IMR-90 (cell line): Measurements from ENCODE around the gene LTB4R2. TPM values are rescaled to one million over a fixed set of nuclear protein-coding genes. Genes with fewer than 3 reads are reported as not detected.
"Not testable (repeated sequence)": the region's sequence is repeated elsewhere in the genome, so short reads cannot be mapped to it uniquely, and the experiment has no call there.

Experiments
- ATAC-seq: fragments of 200-7000 bp; cut with Tn5 transposase; 2 replicates; pipeline ENCODE4 v1.9.1; 2020; ENCODE audit warnings: low read depth, mild to moderate bottlenecking, moderate library complexity
- BruUV-seq: library from RNA; stranded (reverse); fragments of 400-500 nt; replicated peaks from 2 replicates; lab custom pipeline; 2021; lab: Mats Ljungman, UMichigan
- CTCF ChIA-PET: fragments of 300-600 bp; formaldehyde crosslinking; extraction: SDS; loops from one replicate; lab custom pipeline; 2021; ENCODE audit warnings: antibody characterized with exemption; lab: Yijun Ruan, JAX
- POLR2A ChIA-PET: fragments of 300-600 bp; sonication (Branson Sonifier 250); formaldehyde crosslinking; loops from one replicate; lab custom pipeline; 2022; ENCODE audit warnings: antibody characterized with exemption; ENCODE audit not compliant: unreplicated experiment; lab: Charles Lee
- DNase-seq: peaks from one replicate; pipeline ENCODE4 v3.0.0; 2013
- H2AFZ ChIP-seq: replicated peaks from 2 replicates; pipeline ENCODE3; 2013; ENCODE audit warnings: low read length, mild to moderate bottlenecking; ENCODE audit not compliant: poor library complexity
- H2AK5ac ChIP-seq: 2 replicates; pipeline ENCODE4 v1.6.1; 2013; ENCODE audit warnings: low read depth, low read length, inconsistent platforms
- H2AK9ac ChIP-seq: replicated peaks from 2 replicates; pipeline ENCODE3; 2013; ENCODE audit warnings: mild to moderate bottlenecking, low read depth, low read length, moderate library complexity; ENCODE audit not compliant: poor library complexity
- H2BK120ac ChIP-seq: 2 replicates; pipeline ENCODE4 v1.6.1; 2013; ENCODE audit warnings: low read depth, low read length, inconsistent platforms
- H2BK15ac ChIP-seq: 3 replicates; pipeline ENCODE4 v1.6.1; 2013; ENCODE audit warnings: low read depth, low read length, inconsistent platforms
- H2BK20ac ChIP-seq: 2 replicates; pipeline ENCODE4 v1.6.1; 2013; ENCODE audit warnings: low read depth, mild to moderate bottlenecking, inconsistent platforms, low read length, moderate library complexity
- H2BK5ac ChIP-seq: 2 replicates; pipeline ENCODE4 v1.6.1; 2013; ENCODE audit warnings: mild to moderate bottlenecking, low read depth, low read length, inconsistent platforms; ENCODE audit not compliant: poor library complexity, severe bottlenecking
- H3K14ac ChIP-seq: replicated peaks from 2 replicates; pipeline ENCODE4 v1.6.1; 2013; ENCODE audit warnings: low read depth, low read length, inconsistent platforms
- H3K18ac ChIP-seq: 2 replicates; pipeline ENCODE4 v1.6.1; 2013; ENCODE audit warnings: low read depth, low read length, control low read depth
- H3K23ac ChIP-seq: 2 replicates; pipeline ENCODE4 v1.6.1; 2013; ENCODE audit warnings: low read depth, low read length, inconsistent platforms
- H3K27ac ChIP-seq: 2 replicates; pipeline ENCODE4 v1.5.1; 2013; ENCODE audit warnings: mild to moderate bottlenecking, control low read depth, low read length; ENCODE audit not compliant: insufficient read depth
- H3K27me3 ChIP-seq: 2 replicates; pipeline ENCODE4 v1.6.1; 2013; ENCODE audit warnings: low read length; ENCODE audit not compliant: control insufficient read depth, insufficient read depth
- H3K36me3 ChIP-seq: 2 replicates; pipeline ENCODE4 v1.6.1; 2013; ENCODE audit warnings: low read length, mixed read lengths; ENCODE audit not compliant: control insufficient read depth, insufficient read depth
- H3K4ac ChIP-seq: 2 replicates; pipeline ENCODE4 v1.6.1; 2013; ENCODE audit warnings: low read depth, low read length, inconsistent platforms
- H3K4me1 ChIP-seq: 2 replicates; pipeline ENCODE4 v1.6.1; 2013; ENCODE audit warnings: low read length, mixed read lengths; ENCODE audit not compliant: control insufficient read depth, insufficient read depth
- H3K4me2 ChIP-seq: 2 replicates; pipeline ENCODE4 v1.6.1; 2013; ENCODE audit warnings: low read depth, mild to moderate bottlenecking, control low read depth, low read length, moderate library complexity
- H3K4me3 ChIP-seq: 2 replicates; pipeline ENCODE4 v1.5.1; 2013; ENCODE audit warnings: low read depth, mild to moderate bottlenecking, control low read depth, low read length, moderate library complexity; ENCODE audit not compliant: insufficient read depth
- H3K56ac ChIP-seq: 2 replicates; pipeline ENCODE4 v1.6.1; 2013; ENCODE audit warnings: low read length, inconsistent platforms; ENCODE audit not compliant: insufficient read depth; ENCODE audit errors: extremely low read depth
- H3K79me1 ChIP-seq, 2 experiments: 2 replicates each; pipeline ENCODE4 v1.6.1; 2013; ENCODE audit warnings: low read length in 2 of 2, inconsistent platforms in 1 of 2, low read depth in 1 of 2
- H3K9ac ChIP-seq: 2 replicates; pipeline ENCODE4 v1.6.1; 2013; ENCODE audit warnings: low read depth, low read length, control low read depth
- H3K9me1 ChIP-seq: 2 replicates; pipeline ENCODE4 v1.6.1; 2013; ENCODE audit warnings: low read length, inconsistent platforms; ENCODE audit not compliant: insufficient read depth
- H3K9me3 ChIP-seq: 2 replicates; pipeline ENCODE4 v1.6.1; 2013; ENCODE audit warnings: low read length; ENCODE audit not compliant: control insufficient read depth, insufficient read depth
- H4K20me1 ChIP-seq: 2 replicates; pipeline ENCODE4 v1.6.1; 2013; ENCODE audit warnings: low read length, inconsistent platforms; ENCODE audit not compliant: insufficient read depth
- H4K5ac ChIP-seq: 2 replicates; pipeline ENCODE4 v1.6.1; 2013; ENCODE audit warnings: mild to moderate bottlenecking, low read depth, low read length, control low read depth
- H4K8ac ChIP-seq, 2 experiments: 2 replicates each; pipeline ENCODE4 v1.6.1; 2013; ENCODE audit warnings: low read depth in 2 of 2, low read length in 2 of 2, control low read depth in 1 of 2, inconsistent platforms in 1 of 2
- H4K91ac ChIP-seq: 2 replicates; pipeline ENCODE4 v1.6.1; 2013; ENCODE audit warnings: low read depth, low read length, inconsistent platforms; ENCODE audit not compliant: insufficient read depth
- CEBPB ChIP-seq: IDR thresholded peaks from 2 replicates; pipeline ENCODE4 v1.6.1; 2012; ENCODE audit warnings: low read depth, low read length, improper control_type of control experiment
- FOS ChIP-seq: fragments of 150-350 bp; IDR thresholded peaks from 2 replicates; pipeline ENCODE4 v1.6.1; 2016; ENCODE audit warnings: low read depth, low read length
- MXI1 ChIP-seq: IDR thresholded peaks from 2 replicates; pipeline ENCODE4 v1.6.1; 2012; ENCODE audit warnings: low read depth, mild to moderate bottlenecking, low read length, moderate library complexity, borderline replicate concordance
- POLR2A ChIP-seq: IDR thresholded peaks from 2 replicates; pipeline ENCODE4 v1.6.1; 2012; ENCODE audit warnings: mild to moderate bottlenecking, low read depth, low read length
- RCOR1 ChIP-seq: IDR thresholded peaks from 2 replicates; pipeline ENCODE4 v1.6.1; 2012; ENCODE audit warnings: mild to moderate bottlenecking, low read length, improper control_type of control experiment; ENCODE audit not compliant: insufficient replicate concordance
- WGBS, 2 experiments: methylation state at CpG; one replicate each; pipeline versions ENCODE4 v1.1.5 to v1.1.7; 2013; ENCODE audit warnings: missing lambda C conversion rate in 2 of 2; ENCODE audit not compliant: insufficient read length in 1 of 2; ENCODE audit errors: extremely low coverage in 2 of 2; 5-methylcytosine and 5-hydroxymethylcytosine counted together
- dilution Hi-C: fragments of 300-500 bp; cut with HindIII; formaldehyde crosslinking; loops from one replicate; pipeline ENCODE4 v1.14.3; 2018; ENCODE audit warnings: low sequenced_read_pairs; ENCODE audit not compliant: unreplicated experiment
- in situ Hi-C: fragments of 300-500 bp; cut with MboI; formaldehyde crosslinking; loops from 3 replicates; pipeline ENCODE4 v1.14.3; 2019; ENCODE audit warnings: low sequenced_read_pairs, inconsistent platforms, mixed read lengths
- intact Hi-C: fragments of 100-400 bp; cut with micrococcal nuclease; formaldehyde crosslinking; loops from 2 replicates; pipeline ENCODE4 v1.10.0; 2022
- polyA plus RNA-seq, 3 experiments: library from polyadenylated mRNA; depleted of rRNA; stranded (reverse); fragments of >200 nt; gene quantifications; 2 replicates each; pipeline ENCODE4 v1.2.3, GENCODE V29; 2012; ENCODE audit warnings: low replicate concordance in 1 of 3
- total RNA-seq: library from RNA; depleted of rRNA; stranded (reverse); fragments of >200 nt; gene quantifications from 2 replicates; pipeline ENCODE4 v1.2.3, GENCODE V29; 2012

Gene LTB4R2
- total and polyA plus RNA-seq, 2 of the 4 experiments (the other 2 are of a cell fraction): 0.72 to 1.7 TPM

GRCh38 chr14:24353559-24354481 lies 43.9 kb downstream of the LTB4R2 start:
- TF ChIP-seq MXI1 (no peak), FOS (peak; percentile 46; the same call in 1 of the 2 replicates), RCOR1 (no peak), POLR2A (no peak), CEBPB (peak; percentile 97)
- Histone ChIP-seq H3K4me2 (peak overlapping the region; percentile 18; the same call in 1 of the 2 replicates), H3K36me3 (no peaks in the 10 kb centered on the region), H2BK20ac (peak overlapping the region; percentile 64; the same call in 1 of the 2 replicates), H3K27ac (no peak overlapping the region), H3K18ac (peak overlapping the region; percentile 77), H2AK9ac (no peak overlapping the region), H3K4ac (peak overlapping the region; percentile 40; the same call in 1 of the 2 replicates), H3K23ac (no peak overlapping the region), H4K5ac (no peak overlapping the region), H3K79me1 (no peaks in the 10 kb centered on the region), H2BK15ac (0 out of 3 replicates have a peak overlapping the region, but pooled peaks have one; percentile 20), H3K27me3 (peaks cover 12% of the 10 kb centered on the region), H2AFZ (no peak overlapping the region), H2BK5ac (peak overlapping the region; percentile 5), H3K56ac (no peak overlapping the region), H2AK5ac (peak overlapping the region; percentile 49), H3K4me1 (peaks cover 9% of the 10 kb centered on the region), H4K8ac (no peak overlapping the region), H4K20me1 (no peaks in the 10 kb centered on the region), H2BK120ac (0 out of 2 replicates have a peak overlapping the region, but pooled peaks have one; percentile 60), H3K14ac (no peak overlapping the region), H3K4me3 (no peak overlapping the region), H4K91ac (peak overlapping the region; percentile 14; the same call in 1 of the 2 replicates), H3K9me3 (no peaks in the 10 kb centered on the region), H3K9me1 (peaks cover 3% of the 10 kb centered on the region; the same call in 1 of the 2 replicates), H3K9ac (no peak overlapping the region)
- BruUV-seq: no TSS peak
- dilution Hi-C loops: no loop called here
- ChIA-PET CTCF (interaction anchor here (0.6 kb wide), 2 partner anchors 20 to 82 kb away, joined by 4 to 8 read pairs; no protein-coding TSS in a partner anchor), POLR2A (no interaction called here)
- intact Hi-C loops: loop anchor here (1.0 kb wide), 1 partner anchor 11 kb away; no protein-coding TSS in a partner anchor
- in situ Hi-C loops: no loop called here
- 100% methylated on average over 2 of the region's 5 CpGs; no CpG with 5 or more reads in 1 of the 2 experiments for WGBS, 2 experiments
- ATAC-seq: peak; percentile 64
- peak; percentile 81 for DNase-seq

- H3K4me2 ChIP-seq, H3K14ac ChIP-seq, H4K5ac ChIP-seq, BruUV-seq, H3K4me1 ChIP-seq, H2BK120ac ChIP-seq, POLR2A ChIA-PET, H3K9ac ChIP-seq, H3K79me1 ChIP-seq, H2AK9ac ChIP-seq, dilution Hi-C loops, H3K56ac ChIP-seq, H3K18ac ChIP-seq, ATAC-seq, H3K9me3 ChIP-seq, H4K8ac ChIP-seq, H3K4ac ChIP-seq, H3K27me3 ChIP-seq, H3K36me3 ChIP-seq, H3K4me3 ChIP-seq, in situ Hi-C loops, H3K9me1 ChIP-seq, H4K20me1 ChIP-seq, H2BK20ac ChIP-seq, H2AFZ ChIP-seq, H2BK15ac ChIP-seq, H4K91ac ChIP-seq, H3K23ac ChIP-seq, DNase-seq: not testable (repeated sequence)
- CTCF ChIA-PET: interaction anchor here (0.6 kb wide), 2 partner anchors 21 to 81 kb away, joined by 4 to 8 read pairs; no protein-coding TSS in a partner anchor
- no CpG with 5 or more reads among the region's 3 CpGs for WGBS, 2 experiments
- intact Hi-C loops: loop anchor here (1.0 kb wide), 1 partner anchor 11 kb away; no protein-coding TSS in a partner anchor
- Histone ChIP-seq H2BK5ac (peak overlapping the region; percentile 5), H2AK5ac (0 out of 2 replicates have a peak overlapping the region, but pooled peaks have one; percentile 36), H3K27ac (peak overlapping the region; percentile 71; the same call in 1 of the 2 replicates)
These were observed 44.5 kb downstream of the LTB4R2 start for GRCh38 chr14:24354482-24354825.
